A549 (cell line): ENCODE data around the gene CCDC9.

Source experiments
- EHMT2 ChIP-seq: fragments of 200-600 bp; sonication (generic); IDR thresholded peaks from 2 replicates; pipeline ENCODE4 v1.6.1; 2016; ENCODE audit warnings: antibody characterized with exemption, low read depth, mild to moderate bottlenecking, moderate library complexity
- POLR2A ChIP-seq: IDR thresholded peaks from 2 replicates; pipeline ENCODE4 v1.6.1; 2012; ENCODE audit warnings: mild to moderate bottlenecking, low read length
- USF2 ChIP-seq: fragments of 450-650 bp; IDR thresholded peaks from 2 replicates; pipeline ENCODE4 v1.6.1; 2014; ENCODE audit warnings: antibody characterized with exemption

GRCh38 chr19:47266401-47266941, 10.1 kb downstream of the CCDC9 start:
- TF ChIP-seq POLR2A: no peak
- no peak for TF ChIP-seq EHMT2
- TF ChIP-seq USF2: no peak
